Adrenal gland (tissue), 5 donors: Measurements from ENCODE around the gene THSD7A.

ENCODE experiments used
- POLR2A ChIP-seq, 2 donors: fragments of 450-650 bp; IDR thresholded peaks; one replicate each; pipeline ENCODE4 v1.6.1; 2017; ENCODE audit warnings: antibody characterized with exemption in 2 of 2, mild to moderate bottlenecking in 2 of 2, moderate library complexity in 1 of 2
- TF ChIP-seq, protein P1 (sequence below), 6 experiments: fragments of 450-650 bp in 4 of 6; fragments of 200-600 bp in 2 of 6; sonication (generic) in 1 of 6; IDR thresholded peaks; 1 replicate in 5 of 6; 2 replicates in 1 of 6; pipeline versions ENCODE4 v1.5.1 to v1.8.0; 2016 to 2021; ENCODE audit warnings: antibody characterized with exemption in 6 of 6, mild to moderate bottlenecking in 2 of 6, moderate library complexity in 1 of 6
- donor health status: DM: no; HTN: no; CAD: no.

DNA sequence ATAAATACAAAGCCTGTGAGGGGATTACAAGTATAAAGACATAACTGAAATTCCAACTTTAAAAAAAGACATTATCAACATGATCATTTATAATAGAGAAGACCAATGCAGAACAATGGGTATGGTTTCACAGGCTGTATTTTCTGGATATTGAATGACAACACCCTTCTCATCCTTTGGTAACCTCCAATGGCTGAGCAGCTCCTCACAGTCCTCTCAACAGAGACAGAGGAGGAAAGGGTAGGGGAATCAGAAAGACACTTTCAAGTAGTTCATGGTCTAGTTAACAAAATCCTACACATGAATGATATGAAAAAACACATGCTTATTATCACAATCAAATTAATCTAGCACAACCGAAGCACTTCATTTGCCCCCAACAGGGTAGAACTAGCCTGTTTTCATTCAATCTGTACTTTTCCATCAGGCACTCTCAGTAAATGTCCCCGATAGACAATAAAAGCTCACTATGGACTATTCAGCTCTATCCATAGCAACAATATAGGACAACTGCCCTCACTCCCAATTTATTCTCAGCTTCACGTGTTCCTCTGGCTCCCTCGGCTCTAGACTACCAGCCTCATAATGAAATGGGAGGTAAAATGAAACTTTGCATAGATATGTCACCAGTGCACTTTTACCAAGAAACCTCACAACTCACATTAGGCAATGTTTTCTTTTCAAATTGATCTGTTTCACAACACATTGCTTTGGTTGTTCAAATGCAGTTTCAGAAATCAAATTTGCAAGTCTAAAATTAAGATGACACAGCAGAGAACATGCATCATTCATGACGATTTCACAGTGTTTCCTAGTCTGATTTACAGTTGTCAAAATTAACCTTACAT, 211.4 kb downstream of the THSD7A start:
- TF ChIP-seq, protein P1, sequence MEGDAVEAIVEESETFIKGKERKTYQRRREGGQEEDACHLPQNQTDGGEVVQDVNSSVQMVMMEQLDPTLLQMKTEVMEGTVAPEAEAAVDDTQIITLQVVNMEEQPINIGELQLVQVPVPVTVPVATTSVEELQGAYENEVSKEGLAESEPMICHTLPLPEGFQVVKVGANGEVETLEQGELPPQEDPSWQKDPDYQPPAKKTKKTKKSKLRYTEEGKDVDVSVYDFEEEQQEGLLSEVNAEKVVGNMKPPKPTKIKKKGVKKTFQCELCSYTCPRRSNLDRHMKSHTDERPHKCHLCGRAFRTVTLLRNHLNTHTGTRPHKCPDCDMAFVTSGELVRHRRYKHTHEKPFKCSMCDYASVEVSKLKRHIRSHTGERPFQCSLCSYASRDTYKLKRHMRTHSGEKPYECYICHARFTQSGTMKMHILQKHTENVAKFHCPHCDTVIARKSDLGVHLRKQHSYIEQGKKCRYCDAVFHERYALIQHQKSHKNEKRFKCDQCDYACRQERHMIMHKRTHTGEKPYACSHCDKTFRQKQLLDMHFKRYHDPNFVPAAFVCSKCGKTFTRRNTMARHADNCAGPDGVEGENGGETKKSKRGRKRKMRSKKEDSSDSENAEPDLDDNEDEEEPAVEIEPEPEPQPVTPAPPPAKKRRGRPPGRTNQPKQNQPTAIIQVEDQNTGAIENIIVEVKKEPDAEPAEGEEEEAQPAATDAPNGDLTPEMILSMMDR (IDR thresholded peaks at IDR 0.05), result no peak
- TF ChIP-seq POLR2A (IDR thresholded peaks at IDR 0.05), result no peak
